ENCODE results near the gene EFNB2. TPM values are rescaled to one million over a fixed set of nuclear protein-coding genes. Genes with fewer than 3 reads are reported as not detected.

EFNB2 gene
- total RNA-seq, 1 donor from 2014 or later = 25.6 TPM

DNA sequence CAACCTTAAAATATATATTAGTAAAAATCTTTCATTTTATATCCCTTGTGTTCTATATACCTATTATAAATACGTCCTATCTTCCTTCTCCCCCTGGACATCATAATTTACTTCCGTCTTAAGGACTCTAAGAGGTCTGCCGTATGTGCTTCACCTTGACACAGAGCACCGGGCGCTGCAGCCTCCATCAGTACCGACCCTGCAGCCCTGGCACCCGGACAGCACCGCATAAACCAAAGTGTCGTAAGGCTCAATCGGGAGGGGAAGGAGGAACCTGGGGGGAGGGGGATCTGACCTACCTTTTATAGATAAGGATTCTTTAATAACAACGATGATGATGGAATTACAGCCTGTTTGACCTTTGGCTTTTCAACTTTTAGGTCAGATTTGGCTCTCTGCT, 44.0 kb downstream of the EFNB2 start:
- TF ChIP-seq, protein P1, sequence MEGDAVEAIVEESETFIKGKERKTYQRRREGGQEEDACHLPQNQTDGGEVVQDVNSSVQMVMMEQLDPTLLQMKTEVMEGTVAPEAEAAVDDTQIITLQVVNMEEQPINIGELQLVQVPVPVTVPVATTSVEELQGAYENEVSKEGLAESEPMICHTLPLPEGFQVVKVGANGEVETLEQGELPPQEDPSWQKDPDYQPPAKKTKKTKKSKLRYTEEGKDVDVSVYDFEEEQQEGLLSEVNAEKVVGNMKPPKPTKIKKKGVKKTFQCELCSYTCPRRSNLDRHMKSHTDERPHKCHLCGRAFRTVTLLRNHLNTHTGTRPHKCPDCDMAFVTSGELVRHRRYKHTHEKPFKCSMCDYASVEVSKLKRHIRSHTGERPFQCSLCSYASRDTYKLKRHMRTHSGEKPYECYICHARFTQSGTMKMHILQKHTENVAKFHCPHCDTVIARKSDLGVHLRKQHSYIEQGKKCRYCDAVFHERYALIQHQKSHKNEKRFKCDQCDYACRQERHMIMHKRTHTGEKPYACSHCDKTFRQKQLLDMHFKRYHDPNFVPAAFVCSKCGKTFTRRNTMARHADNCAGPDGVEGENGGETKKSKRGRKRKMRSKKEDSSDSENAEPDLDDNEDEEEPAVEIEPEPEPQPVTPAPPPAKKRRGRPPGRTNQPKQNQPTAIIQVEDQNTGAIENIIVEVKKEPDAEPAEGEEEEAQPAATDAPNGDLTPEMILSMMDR (conservative IDR thresholded peaks at IDR 0.05; ENCODE audit: low read depth, low read length) = no peak
- no peak for DNase-seq (ENCODE audit: low read depth)
- H3K4me3 ChIP-seq (ENCODE audit: low read depth, low read length) = no peak overlapping the region

DNA sequence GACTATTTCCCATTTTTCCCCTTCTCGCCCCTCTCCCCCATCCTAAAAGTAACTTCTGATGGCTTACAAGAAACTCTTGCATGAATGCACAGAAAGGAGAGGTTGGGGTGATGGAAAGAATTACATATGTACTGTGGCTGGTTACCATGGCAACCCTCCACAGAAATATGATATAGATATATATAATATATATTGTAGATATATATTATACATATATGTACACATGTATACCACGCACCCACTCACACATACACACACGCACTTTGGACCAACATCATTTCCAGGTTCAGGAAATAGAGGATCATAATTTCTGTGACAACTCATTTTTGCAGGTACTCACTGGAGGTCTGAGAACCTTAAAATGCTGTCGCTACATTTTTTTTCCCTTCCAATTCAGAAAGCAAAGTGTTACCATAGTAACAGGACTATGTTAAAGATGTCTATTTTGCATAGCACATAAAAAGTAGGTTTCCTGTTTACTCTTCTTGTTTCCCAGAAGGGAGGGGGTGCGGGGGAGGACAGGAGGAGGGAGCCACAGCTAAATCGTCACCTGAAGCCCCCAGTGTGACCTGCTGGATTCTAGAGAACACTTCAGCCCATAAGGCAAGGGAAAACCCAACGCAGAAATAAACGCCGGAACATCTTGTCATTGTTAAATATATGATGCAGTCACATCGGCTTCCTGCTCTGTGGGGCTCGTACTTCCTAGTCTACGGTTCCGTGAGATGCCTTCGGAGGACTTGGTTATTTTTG, 44.7 kb downstream of the EFNB2 start:
- TF ChIP-seq, protein P1 (conservative IDR thresholded peaks at IDR 0.05; ENCODE audit: low read depth, low read length) = no peak
- no peak for DNase-seq (ENCODE audit: low read depth)

DNA sequence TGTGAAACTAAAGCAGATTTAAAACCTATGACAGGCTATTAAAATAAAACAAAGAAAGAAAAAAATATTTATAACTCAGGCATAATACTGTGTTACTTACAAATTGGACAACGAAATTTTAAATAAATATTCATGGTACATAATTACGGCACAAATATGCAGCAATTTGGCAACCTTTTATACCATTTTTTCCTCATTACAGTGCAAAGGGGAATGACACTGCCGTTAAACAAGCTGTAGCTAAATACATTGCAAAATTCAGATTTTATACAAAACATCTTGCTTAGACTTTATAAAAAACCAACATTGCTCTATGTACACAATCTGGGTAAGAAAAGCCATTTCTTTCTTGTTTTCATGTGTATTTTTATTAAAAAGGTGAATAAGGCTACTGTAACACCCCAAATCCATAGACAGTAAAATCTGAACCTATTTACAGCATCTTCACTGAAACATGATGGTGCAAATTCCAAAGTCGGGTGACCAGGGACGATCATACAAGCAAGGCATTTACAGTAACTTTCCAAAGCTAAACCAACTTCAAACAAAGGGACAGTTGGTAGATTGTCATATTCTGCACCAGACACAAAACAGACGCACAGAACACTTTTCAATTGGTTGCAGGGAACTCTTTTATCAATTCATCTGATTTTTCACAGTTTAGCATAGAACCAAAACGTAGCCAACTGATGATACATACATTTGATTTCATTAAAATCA, 45.5 kb downstream of the EFNB2 start:
- no peak overlapping the region for H3K4me3 ChIP-seq (ENCODE audit: low read depth, low read length)
- TF ChIP-seq, protein P1 (conservative IDR thresholded peaks at IDR 0.05; ENCODE audit: low read depth, low read length) = no peak
- DNase-seq (ENCODE audit: low read depth) = no peak

More for the DNA sequence above, 44.7 kb downstream of the EFNB2 start:
- H3K4me3 ChIP-seq (ENCODE audit: low read depth, low read length) = no peak overlapping the region

DNA sequence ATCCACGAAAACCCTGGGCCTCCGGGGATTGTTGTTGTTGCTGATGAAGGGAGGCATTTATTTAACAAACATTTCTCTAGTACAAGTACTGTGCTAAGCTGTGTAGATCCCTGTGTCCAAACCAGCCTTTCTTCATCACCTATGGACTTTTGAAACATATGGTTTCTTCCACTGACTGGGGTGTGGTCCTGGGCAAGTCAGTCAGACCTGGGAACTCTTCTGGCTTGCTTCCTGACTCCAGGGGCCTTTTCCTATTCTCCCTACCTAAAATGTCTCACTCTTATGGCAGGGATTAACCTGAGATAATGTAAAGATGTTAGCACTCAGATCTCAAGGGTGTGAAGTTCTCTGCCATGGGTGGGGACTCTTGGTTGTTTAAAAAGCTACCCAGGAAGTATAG, 46.8 kb downstream of the EFNB2 start:
- H3K4me3 ChIP-seq (ENCODE audit: low read depth, low read length) = no peak overlapping the region
- DNase-seq (ENCODE audit: low read depth) = no peak
- TF ChIP-seq, protein P1 (conservative IDR thresholded peaks at IDR 0.05; ENCODE audit: low read depth, low read length) = no peak

DNA sequence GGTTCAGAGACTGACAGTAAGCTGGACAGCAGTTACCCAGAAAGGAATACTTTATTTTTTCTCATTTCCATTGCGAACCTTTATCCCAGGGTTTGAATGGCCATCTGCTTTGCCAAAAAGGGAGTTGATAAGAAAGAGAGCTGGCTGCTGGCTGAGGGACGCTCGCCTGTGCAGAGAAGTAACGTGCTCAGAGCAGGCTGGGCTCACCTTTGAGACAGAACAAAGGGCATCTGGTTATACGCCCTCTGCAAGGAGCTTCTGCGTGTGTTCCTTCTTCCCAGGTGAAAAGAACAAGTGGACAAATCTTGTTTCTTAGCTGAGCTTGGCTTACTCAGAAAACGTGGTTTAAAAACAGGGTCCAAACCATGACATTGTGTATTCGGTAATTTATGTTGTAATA, 47.4 kb downstream of the EFNB2 start:
- no peak for DNase-seq (ENCODE audit: low read depth)
- no peak overlapping the region for H3K4me3 ChIP-seq (ENCODE audit: low read depth, low read length)
- TF ChIP-seq, protein P1 (conservative IDR thresholded peaks at IDR 0.05; ENCODE audit: low read depth, low read length) = no peak

DNA sequence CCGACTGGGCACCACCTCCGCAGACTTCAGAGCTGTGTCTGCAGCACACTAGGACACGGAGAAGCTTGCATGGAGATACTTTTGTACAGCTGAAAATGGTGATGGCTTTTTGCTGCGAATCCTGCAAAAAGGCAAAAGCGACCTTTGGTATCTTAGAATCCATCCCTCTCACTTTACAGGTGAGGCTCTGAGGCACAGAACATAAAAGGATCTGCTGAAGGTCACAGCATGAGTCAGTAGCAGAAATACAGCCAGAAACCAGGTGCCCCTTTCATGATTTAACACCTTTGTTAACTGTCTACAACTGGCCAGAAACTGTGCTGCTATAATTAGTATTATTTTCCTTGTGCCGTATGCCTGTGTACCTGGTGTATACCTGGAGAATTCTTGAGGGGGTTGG, 48.3 kb downstream of the EFNB2 start:
- DNase-seq (ENCODE audit: low read depth) = no peak
- TF ChIP-seq, protein P1 (conservative IDR thresholded peaks at IDR 0.05; ENCODE audit: low read depth, low read length) = no peak
- H3K4me3 ChIP-seq (ENCODE audit: low read depth, low read length) = no peak overlapping the region
